DMS 273 (cell line): Measurements from ENCODE around the gene ZNF311.
A peak's percentile ranks its signal among the peaks of the same experiment; 100 is the strongest.
"Not testable (repeated sequence)": the region's sequence is repeated elsewhere in the genome, so short reads cannot be mapped to it uniquely, and the experiment has no call there.

Source experiments
- DNase-seq: peaks from one replicate; lab custom pipeline; 2025; ENCODE audit not compliant: unreplicated experiment; lab: John Stamatoyannopoulos, UW

Gene ZNF311

GRCh38 chr6:28983838-28984237, 21.3 kb downstream of the ZNF311 start:
- no peak for DNase-seq

- peak; percentile 85 for DNase-seq
Measured at GRCh38 chr6:28982476-28983266, 22.4 kb downstream of the ZNF311 start.

GRCh38 chr6:28981833-28982475, 23.2 kb downstream of the ZNF311 start:
- DNase-seq, result peak; percentile 93

- DNase-seq, result peak; percentile 90
Measured at GRCh38 chr6:28981431-28981832, 23.7 kb downstream of the ZNF311 start.

- peak; percentile 95 for DNase-seq
Measured at GRCh38 chr6:28980852-28981430, 24.2 kb downstream of the ZNF311 start.

- DNase-seq, result no peak
Measured at GRCh38 chr6:28980137-28980851, 24.8 kb downstream of the ZNF311 start.

GRCh38 chr6:28979679-28980078, 25.4 kb downstream of the ZNF311 start:
- no peak for DNase-seq

- DNase-seq, result no peak
Measured at GRCh38 chr6:28978959-28979561, 26.1 kb downstream of the ZNF311 start.

GRCh38 chr6:28978133-28978491, 27.0 kb downstream of the ZNF311 start:
- no peak for DNase-seq

GRCh38 chr6:28977341-28978132, 27.6 kb downstream of the ZNF311 start:
- no peak for DNase-seq

- DNase-seq, result no peak
Measured at GRCh38 chr6:28976677-28977076, 28.4 kb downstream of the ZNF311 start.

GRCh38 chr6:28974505-28974904, 30.6 kb downstream of the ZNF311 start:
- no peak for DNase-seq

GRCh38 chr6:28970056-28970455, 35.1 kb downstream of the ZNF311 start:
- not testable (repeated sequence) for DNase-seq

GRCh38 chr6:28969129-28969528, 36.0 kb downstream of the ZNF311 start:
- no peak for DNase-seq

GRCh38 chr6:28968476-28968875, 36.6 kb downstream of the ZNF311 start:
- no peak for DNase-seq

- no peak for DNase-seq
Measured at GRCh38 chr6:28965706-28966105, 39.4 kb downstream of the ZNF311 start.

- DNase-seq, result no peak
Measured at GRCh38 chr6:28960846-28961500, 44.1 kb downstream of the ZNF311 start.

GRCh38 chr6:28958561-28959243, 46.4 kb downstream of the ZNF311 start:
- DNase-seq, result not testable (repeated sequence)

- not testable (repeated sequence) for DNase-seq
Measured at GRCh38 chr6:28957795-28958314, 47.3 kb downstream of the ZNF311 start.
